ENCODE data around the gene MLC1. TPM values are rescaled to one million over a fixed set of nuclear protein-coding genes. Genes with fewer than 3 reads are reported as not detected.

MLC1 gene
- total RNA-seq, 4 donors from 2014 or later: 0.07 to 0.13 TPM; not detected in 2

GRCh38 chr22:50076646-50077535, 8.3 kb downstream of the MLC1 start:
- no peak overlapping the region for H3K4me3 ChIP-seq
- peaks cover 53% of the 10 kb centered on the region for H3K27me3 ChIP-seq
- WGBS, 2 donors (ENCODE audit: low coverage in 1 of 2): 76 to 89% methylated on average over 14 to 15 of the region's 43 CpGs
- H3K4me1 ChIP-seq: no peaks in the 10 kb centered on the region
- H3K9me3 ChIP-seq: no peaks in the 10 kb centered on the region
- no peaks in the 10 kb centered on the region for H3K36me3 ChIP-seq
- no peak overlapping the region for H3K27ac ChIP-seq
- TF ChIP-seq EP300 (IDR thresholded peaks at IDR 0.05) (no peak), POLR2A (IDR thresholded peaks at IDR 0.05) (no peak), POLR2AphosphoS5 (IDR thresholded peaks at IDR 0.05) (no peak)
- TF ChIP-seq, protein P1, sequence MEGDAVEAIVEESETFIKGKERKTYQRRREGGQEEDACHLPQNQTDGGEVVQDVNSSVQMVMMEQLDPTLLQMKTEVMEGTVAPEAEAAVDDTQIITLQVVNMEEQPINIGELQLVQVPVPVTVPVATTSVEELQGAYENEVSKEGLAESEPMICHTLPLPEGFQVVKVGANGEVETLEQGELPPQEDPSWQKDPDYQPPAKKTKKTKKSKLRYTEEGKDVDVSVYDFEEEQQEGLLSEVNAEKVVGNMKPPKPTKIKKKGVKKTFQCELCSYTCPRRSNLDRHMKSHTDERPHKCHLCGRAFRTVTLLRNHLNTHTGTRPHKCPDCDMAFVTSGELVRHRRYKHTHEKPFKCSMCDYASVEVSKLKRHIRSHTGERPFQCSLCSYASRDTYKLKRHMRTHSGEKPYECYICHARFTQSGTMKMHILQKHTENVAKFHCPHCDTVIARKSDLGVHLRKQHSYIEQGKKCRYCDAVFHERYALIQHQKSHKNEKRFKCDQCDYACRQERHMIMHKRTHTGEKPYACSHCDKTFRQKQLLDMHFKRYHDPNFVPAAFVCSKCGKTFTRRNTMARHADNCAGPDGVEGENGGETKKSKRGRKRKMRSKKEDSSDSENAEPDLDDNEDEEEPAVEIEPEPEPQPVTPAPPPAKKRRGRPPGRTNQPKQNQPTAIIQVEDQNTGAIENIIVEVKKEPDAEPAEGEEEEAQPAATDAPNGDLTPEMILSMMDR (IDR thresholded peaks at IDR 0.05): no peak
- no peak for ATAC-seq

- 51 to 84% methylated on average over 7 to 12 of the region's 32 CpGs for whole genome bisulfite sequencing, 2 donors (ENCODE audit: low coverage in 1 of 2)
- Histone ChIP-seq H3K27me3 (peaks cover 56% of the 10 kb centered on the region), H3K36me3 (no peaks in the 10 kb centered on the region), H3K27ac (no peak overlapping the region), H3K9me3 (no peaks in the 10 kb centered on the region), H3K4me3 (no peak overlapping the region), H3K4me1 (no peaks in the 10 kb centered on the region)
- no peak for ATAC-seq
- TF ChIP-seq, protein P1 (IDR thresholded peaks at IDR 0.05): no peak
- TF ChIP-seq EP300 (IDR thresholded peaks at IDR 0.05) (no peak), POLR2A (IDR thresholded peaks at IDR 0.05) (no peak)
These were observed 10.4 kb downstream of the MLC1 start for GRCh38 chr22:50074551-50075530.

GRCh38 chr22:50074056-50074455, 11.2 kb downstream of the MLC1 start:
- no peaks in the 10 kb centered on the region for H3K36me3 ChIP-seq
- no peaks in the 10 kb centered on the region for H3K4me1 ChIP-seq
- WGBS, 2 donors (ENCODE audit: low coverage in 1 of 2): 75 to 76% methylated on average over 2 to 9 of the region's 17 CpGs

DNA sequence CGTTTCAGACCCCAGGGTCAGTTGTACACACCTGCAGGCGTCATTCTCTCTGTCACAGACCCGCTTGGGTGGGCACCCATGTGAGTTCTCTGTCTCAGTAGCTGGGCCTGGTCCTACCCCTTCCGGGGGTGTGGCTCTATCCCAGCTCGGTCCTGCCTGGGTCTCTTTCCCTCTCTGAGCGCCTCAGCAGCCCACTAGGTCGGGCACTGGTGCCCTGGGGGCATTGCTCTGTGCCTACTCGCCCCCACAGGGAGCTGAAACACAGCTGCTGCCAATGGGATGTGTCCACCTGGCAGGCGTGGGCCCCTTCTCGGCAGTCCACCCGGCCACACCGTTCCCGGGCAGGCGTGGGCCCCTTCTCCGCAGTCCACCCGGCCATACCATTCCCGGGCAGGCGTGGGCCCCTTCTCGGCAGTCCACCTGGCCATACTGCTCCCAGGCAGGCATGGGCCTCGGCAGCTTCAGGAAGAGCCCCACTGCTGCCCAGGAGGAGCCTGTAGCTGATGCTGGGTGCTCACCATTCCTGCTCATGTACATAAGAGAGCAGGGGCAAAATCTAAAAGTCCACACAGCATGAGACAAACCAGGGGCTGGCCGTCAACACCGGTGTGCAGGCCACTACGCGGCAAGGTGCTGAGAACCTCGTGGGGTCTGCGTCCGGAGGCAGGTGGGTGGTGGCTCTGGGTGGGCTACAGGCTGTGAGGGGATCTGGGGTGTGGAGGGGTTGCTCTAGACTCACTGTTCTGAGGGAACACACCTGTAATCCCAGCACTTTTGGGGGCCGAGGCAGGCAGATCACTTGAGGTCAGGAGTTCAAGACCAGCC, 12.3 kb downstream of the MLC1 start:
- no peaks in the 10 kb centered on the region for H3K9me3 ChIP-seq
- H3K27me3 ChIP-seq: peaks cover 54% of the 10 kb centered on the region
- ATAC-seq: no peak
- no peak overlapping the region for H3K4me3 ChIP-seq
- H3K36me3 ChIP-seq: no peaks in the 10 kb centered on the region
- 65 to 74% methylated on average over 3 to 5 of the region's 28 CpGs for WGBS, 2 donors (ENCODE audit: low coverage in 1 of 2)
- TF ChIP-seq POLR2A (IDR thresholded peaks at IDR 0.05) (no peak), POLR2AphosphoS5 (IDR thresholded peaks at IDR 0.05) (no peak), EP300 (IDR thresholded peaks at IDR 0.05) (no peak)
- TF ChIP-seq, protein P1 (IDR thresholded peaks at IDR 0.05): no peak
- no peak overlapping the region for H3K27ac ChIP-seq
- H3K4me1 ChIP-seq: no peaks in the 10 kb centered on the region

More at GRCh38 chr22:50074056-50074455, 11.2 kb downstream of the MLC1 start:
- no peak for ATAC-seq
- Histone ChIP-seq H3K27ac (no peak overlapping the region), H3K9me3 (no peaks in the 10 kb centered on the region), H3K27me3 (peaks cover 54% of the 10 kb centered on the region), H3K4me3 (no peak overlapping the region)
- TF ChIP-seq EP300 (IDR thresholded peaks at IDR 0.05) (no peak), POLR2A (IDR thresholded peaks at IDR 0.05) (no peak), POLR2AphosphoS5 (IDR thresholded peaks at IDR 0.05) (no peak)
- TF ChIP-seq, protein P1 (IDR thresholded peaks at IDR 0.05): no peak

Data from gastroesophageal sphincter (tissue), 4 donors.